Muscle of back (tissue), 11 donors: Measurements from ENCODE around the gene SCN5A. TPM values are rescaled to one million over a fixed set of nuclear protein-coding genes. Genes with fewer than 3 reads are reported as not detected.
A peak's percentile ranks its signal among the peaks of the same experiment; 100 is the strongest.

ENCODE experiments used
- DNase-seq, 3 donors: peaks; one replicate each; pipeline versions ENCODE4 v3.0.0 to v3.0.0-alpha.2; 2013
- polyA plus RNA-seq, 10 donors: library from polyadenylated mRNA; unstranded; fragments of 120-200 nt; gene quantifications; one replicate each; pipeline ENCODE4 v1.2.1, GENCODE V29; 2013; ENCODE audit not compliant: insufficient read length in 10 of 10

SCN5A gene
- polyA plus RNA-seq, 10 donors: 3.0 to 8.0 (median 4.7) TPM

DNA sequence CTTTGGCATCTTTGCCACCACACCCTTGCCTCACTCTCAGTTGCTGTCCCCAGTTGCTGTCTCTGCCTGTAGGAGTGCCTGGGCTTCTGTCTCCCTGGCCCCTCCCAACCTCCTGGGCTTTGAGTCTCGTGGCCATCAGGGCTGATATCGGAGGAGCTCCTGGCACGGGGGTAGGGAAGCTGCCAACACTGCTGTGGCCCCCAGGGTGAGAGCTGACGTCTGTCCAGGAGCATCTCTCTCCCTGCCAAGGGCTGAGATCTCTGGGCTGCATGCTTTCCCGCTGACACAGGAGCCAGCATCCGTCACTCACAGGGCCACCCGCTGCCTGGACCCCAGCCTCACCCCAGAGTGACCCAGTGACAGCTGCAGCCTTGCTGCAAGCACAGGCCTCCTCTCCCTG lies 105.9 kb downstream of the SCN5A start:
- peak; percentile 48 to 64 (median 61) for DNase-seq

DNA sequence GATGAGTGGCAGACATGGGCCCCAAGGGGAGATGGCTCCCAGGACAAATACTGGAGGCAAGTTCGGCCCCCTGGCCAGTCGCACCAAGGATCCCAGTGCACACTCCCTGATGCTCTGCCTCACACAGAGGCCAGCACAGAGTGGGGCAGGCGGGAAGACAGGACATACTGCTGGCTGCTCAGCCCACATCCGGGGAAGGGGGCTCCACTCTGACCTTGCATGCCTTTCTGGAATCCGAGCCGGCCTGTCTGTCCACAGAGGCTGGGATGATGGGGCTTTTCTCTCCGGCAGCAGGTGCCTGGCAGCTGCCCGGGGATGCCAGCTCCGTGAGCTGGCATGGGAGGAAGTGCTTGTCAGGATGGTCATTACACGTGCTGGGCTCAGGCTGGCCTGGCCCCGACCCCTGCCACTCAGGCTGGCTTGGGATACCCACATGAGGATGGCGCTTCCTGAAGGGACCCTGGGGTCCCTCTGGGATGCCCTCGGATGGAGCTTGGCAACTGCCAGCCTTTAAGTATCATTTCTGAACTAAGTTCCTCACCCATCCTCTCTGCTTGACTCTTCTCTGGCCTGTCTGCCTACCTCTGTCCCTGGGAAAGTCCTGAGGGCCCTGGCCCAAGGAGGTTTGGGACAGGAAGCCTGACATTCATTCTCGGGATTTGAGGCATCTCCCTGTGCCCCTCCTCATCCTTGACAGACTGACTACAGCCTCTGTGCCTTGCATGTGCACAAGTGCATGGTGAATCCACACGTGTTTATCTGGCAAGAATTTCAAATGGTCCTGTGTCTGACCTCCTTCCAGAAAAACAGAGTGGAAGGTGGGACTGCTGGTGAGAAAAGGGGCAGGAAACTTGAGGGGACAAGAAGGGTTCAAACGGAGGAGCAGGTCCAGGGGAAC lies 106.8 kb downstream of the SCN5A start:
- peak; percentile 40 to 52 (median 48) for DNase-seq

- DNase-seq: peak in 1 of 3 donors; percentile 20
Observed at GRCh38 chr3:38541806-38542205, 107.7 kb downstream of the SCN5A start.

DNA sequence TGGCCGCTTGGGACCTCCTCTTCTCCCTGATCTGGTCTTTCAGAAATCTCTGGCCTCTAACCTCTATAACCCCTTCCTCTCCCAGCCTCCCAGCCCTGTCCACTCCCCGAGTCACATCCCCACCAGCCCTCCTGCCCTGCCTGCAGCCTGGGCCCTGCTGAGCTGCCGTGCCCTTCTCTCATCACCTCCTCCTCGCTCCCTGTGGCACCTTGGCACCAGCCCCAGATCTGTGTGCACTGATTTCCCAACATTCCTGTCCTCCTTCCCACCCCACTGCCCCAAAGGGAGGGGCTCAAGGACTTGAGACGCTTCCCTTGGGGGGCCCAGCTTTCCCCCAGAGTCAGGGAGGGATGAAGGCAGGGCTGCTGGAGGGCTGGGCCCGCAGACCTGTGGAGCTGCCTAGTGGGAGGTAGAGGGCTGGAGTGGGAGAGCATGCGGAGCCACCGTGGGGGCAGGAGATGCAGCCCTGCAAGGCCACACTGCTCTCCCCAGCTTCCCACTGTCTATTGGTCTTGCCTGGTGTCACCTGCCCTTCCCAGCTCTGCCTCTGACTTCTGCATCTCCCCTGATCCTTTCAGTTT lies 110.6 kb downstream of the SCN5A start:
- no peak for DNase-seq

- DNase-seq: no peak
Observed at GRCh38 chr3:38536671-38537070, 112.8 kb downstream of the SCN5A start.

DNA sequence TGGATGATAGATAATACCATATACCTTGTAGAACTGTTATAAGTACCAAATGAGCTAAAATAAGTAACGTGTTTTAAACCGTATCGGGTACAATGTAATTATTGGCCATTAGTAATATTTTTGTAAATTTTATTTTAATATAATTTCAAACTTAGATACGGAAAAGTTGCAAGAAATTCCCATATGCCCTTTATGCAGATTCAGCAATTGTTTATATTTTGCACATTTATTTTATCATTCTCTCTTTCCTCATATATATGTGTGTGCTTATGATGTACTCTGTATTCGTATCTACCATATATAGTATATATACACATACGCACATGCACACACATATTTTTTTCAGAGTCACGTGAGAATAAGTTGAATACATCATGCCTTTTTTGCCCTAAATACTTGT lies 114.9 kb downstream of the SCN5A start:
- no peak for DNase-seq

DNA sequence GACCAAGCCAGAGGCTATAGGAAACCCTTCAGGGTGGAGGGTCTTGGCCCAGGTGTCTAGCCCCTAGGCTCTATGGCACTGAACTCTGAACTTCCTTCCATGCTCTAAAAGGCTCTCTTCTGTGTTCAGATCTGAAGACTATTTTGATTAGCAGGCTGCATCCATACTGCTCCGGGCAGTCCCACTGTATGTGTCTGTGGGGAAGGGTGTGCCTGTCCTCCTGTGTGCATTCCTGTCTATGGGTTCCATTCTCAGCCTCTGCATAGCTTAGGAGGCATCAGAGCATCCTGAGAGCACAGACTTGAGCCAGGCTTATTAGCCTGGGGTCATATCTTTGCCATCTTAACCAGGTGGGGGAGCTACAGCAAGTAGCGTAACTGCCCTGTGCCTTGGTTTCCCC lies 115.3 kb downstream of the SCN5A start:
- DNase-seq: no peak

DNA sequence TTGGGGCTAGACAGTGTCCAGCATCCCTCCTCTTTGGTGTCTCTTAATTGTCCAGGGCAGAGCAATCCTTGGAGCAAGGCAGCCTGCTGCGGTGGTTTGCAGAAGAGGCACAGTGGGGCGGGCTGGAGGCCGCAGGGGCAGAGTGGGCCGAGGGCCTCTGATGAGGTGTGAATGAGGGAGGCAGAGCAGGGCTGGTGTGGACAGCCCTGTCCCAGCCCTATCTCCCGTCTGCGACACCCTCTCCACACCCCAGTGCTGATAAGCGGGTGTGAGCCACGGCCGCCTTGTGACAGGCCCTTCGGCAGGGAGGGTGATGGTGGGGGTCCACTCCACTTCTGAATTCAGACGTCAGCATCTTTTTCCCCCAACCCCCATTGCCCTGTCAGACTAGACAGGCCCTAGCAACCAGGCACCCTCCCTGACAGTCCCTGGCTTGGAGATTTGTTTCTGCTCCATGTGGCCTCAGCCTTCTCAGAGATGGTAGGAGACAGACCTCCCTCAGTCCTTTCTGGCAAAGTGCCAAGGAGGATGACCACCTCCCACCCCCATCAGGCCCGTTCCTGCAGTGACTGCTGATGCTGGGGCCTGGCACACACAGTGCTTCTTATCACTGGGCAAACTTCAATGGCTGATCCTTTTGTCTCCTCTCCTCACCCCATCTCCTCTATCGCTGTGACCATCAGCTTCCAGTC lies 116.1 kb downstream of the SCN5A start:
- no peak for DNase-seq

- no peak for DNase-seq
Observed at GRCh38 chr3:38532529-38532928, 117.0 kb downstream of the SCN5A start.

DNA sequence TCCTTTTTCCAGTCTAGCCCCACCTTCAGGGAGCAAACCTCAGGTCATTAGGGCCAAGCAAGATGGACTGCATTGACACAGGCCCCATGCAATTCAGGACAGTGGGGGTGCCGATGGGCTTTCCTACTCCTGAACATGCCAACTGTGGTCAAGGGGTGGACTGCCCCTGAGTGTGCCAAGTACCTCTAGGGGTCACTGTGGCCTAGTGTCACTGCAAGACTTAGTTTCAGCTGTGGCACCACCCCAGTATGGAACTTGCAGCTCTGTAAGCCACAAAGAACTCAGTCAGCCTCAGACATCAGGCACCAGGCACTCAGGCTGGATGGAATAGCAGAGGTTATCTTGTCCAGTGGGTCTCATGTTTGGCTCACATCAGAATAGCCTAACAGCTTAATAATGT lies 121.0 kb downstream of the SCN5A start:
- no peak for DNase-seq

DNA sequence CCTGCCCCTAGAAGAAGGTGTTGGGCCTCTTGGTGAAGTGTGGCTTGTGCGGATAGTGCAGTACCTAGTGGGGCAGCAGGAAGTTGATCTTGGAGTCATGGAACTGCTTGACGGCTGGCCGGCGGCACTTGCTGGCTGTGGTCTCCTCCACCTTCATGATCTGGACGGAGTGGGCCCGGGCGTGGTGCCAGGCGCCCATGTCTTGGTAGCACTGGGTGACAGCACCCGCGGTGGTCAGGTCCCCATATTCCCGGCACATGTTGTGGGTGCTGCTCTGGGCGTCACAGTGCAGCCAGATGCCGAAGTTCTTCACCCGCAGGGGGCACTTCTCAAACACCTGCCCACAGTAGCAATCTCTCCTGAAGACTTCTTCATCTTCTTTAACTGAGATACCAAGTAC lies 122.7 kb downstream of the SCN5A start:
- DNase-seq: no peak

DNA sequence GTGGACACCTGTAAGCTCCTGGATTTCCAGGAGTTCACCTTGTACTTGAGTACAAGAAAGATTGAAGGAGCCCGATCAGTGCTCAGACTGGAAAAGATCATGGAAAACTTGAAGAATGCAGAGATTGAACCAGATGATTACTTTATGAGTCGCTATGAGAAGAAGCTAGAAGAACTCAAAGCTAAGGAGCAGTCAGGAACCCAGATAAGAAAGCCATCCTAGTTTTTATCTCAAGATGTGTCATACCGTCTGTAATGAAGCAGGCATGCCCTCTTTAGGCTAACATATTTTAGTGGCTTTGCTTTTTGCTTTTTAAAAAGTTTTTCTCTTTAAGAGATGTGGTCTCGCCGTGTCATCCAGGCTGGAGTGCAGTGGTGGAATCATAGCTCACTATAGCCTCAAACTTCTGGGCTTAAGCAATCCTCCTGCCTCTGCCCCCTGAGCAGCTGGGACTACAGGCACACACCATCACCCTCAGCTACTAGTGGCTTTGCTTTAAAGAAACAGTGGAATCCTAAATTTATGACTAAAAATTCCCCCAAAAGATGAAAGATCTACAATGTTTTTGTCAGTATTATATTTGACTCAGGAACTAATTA lies 125.2 kb downstream of the SCN5A start:
- DNase-seq: no peak

GRCh38 chr3:38522002-38522401 lies 127.5 kb downstream of the SCN5A start:
- no peak for DNase-seq

- peak; percentile 59 to 72 (median 67) for DNase-seq
Observed at GRCh38 chr3:38521391-38521987, 128.0 kb downstream of the SCN5A start.

GRCh38 chr3:38519651-38520050 lies 129.8 kb downstream of the SCN5A start:
- no peak for DNase-seq

- no peak for DNase-seq
Observed at GRCh38 chr3:38519000-38519399, 130.5 kb downstream of the SCN5A start.

DNA sequence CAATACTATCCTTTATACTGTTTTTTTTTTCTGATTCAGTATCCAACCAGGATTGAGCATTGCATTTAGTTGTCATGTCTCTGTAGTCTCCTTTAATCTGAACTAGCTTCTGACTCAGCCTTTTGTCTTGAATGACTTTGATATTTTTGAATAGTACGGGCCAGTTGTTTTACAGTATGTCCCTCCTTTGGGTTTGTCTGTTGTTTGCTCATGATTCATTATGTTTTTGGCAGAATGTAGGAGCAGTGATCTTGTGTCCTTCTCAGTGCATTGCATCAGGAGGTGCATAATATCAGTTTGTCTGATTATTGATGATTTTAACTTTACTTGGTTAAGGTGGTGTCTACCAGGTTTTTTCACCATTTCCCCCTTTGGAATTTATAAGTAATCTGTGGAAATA lies 132.8 kb downstream of the SCN5A start:
- no peak for DNase-seq

DNA sequence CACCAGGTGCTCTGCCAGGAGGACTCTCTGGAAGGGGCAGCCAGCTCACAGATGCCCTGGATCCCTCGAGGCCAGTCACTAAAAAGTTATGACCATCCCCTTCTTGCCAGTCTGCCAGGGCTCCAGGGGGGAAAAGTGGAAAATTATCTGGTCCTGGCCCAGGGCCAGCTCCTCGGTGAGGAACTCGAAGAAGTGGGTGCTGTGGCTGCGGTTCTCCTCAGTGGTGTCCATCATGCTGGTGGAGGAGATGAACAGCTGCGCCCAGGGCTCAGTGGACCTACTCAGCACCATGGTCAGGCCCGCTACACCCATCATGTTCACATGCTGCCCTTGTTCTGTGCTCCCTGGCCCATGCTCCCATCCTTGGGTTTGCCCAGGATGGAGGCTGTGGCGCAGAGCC lies 134.1 kb downstream of the SCN5A start:
- no peak for DNase-seq

DNA sequence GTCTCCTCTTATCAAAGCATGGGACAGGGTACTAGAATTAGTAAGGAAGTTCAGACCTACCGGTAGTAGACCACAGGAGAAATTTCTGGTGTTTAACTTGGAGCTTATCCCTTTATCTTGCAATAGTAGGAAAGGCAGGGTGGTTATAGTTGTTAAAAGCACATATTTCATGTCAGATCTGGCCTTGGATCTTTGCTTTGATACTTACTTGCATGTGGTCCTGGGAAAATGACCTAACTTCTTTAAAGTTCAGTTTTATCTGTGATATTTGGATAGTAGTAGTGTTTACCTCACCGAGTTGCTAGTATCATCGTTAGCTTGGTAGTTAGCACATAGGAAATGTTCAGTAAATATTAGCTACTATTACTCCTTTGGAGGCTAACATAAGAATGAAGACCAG lies 137.9 kb downstream of the SCN5A start:
- DNase-seq: no peak

DNA sequence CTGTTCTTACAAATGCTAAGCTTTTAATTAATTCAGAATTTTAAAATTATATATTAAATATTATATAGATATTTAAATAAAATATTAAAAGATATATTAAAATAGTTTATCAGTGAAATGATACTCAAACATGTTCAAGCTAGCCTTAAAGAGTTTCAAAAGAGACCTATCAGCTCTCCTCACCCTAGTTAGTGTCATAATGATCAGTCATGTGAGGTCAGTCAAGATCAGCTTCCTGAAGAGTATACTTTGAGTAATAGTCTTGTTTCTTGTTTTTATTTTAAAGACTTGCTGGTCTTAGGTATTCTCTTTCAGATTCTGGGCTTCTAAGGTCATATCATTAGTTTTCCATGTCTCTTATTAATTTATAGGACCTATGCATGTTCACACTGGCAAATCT lies 138.9 kb downstream of the SCN5A start:
- DNase-seq: no peak

DNA sequence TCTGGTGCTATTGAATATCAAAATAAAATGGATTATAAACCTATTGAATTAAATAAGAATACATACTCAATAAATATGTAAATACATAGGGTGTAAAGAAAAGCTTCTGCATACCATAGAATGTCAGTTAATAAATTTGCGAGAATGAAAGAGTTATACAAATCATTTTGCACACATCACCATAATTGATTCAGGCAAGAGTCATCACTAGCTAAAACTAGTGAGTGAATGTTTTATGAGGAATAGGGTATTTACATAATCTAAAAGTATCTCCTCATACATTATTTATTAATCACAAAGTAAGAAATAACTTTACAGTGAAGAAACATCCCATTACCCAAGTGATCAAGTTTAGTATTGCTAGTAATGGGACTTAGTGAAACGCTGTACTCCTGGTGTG lies 139.8 kb downstream of the SCN5A start:
- DNase-seq: no peak

GRCh38 chr3:38507120-38507519 lies 142.4 kb downstream of the SCN5A start:
- no peak for DNase-seq
